Activated naive CD4-positive, alpha-beta T cell treated with anti-CD3 and anti-CD28 coated beads, Interleukin-2, amount 50 U/mL, for 24 hours (primary cell): ENCODE data around the gene HOXA1.

Experiments
- H3K27ac Mint-ChIP-seq: one replicate; pipeline ENCODE4 v1.8.0; 2021; ENCODE audit warnings: mild to moderate bottlenecking, mixed read lengths
- H3K27me3 Mint-ChIP-seq: one replicate; pipeline ENCODE4 v1.8.0; 2021; ENCODE audit warnings: mixed read lengths
- H3K36me3 Mint-ChIP-seq: one replicate; pipeline ENCODE4 v1.8.0; 2021; ENCODE audit warnings: mixed read lengths
- H3K4me1 Mint-ChIP-seq: one replicate; pipeline ENCODE4 v1.8.0; 2021; ENCODE audit warnings: mixed read lengths
- H3K4me3 Mint-ChIP-seq: one replicate; pipeline ENCODE4 v1.8.0; 2021; ENCODE audit warnings: mild to moderate bottlenecking, mixed read lengths
- H3K9me3 Mint-ChIP-seq: one replicate; pipeline ENCODE4 v1.8.0; 2021; ENCODE audit warnings: mixed read lengths

HOXA1 gene

GRCh38 chr7:27137640-27138315 lies 42.0 kb upstream of the HOXA1 start:
- Mint-ChIP-seq H3K36me3 (no peaks in the 10 kb centered on the region), H3K27ac (no peak overlapping the region), H3K4me1 (peaks cover 11% of the 10 kb centered on the region), H3K9me3 (no peaks in the 10 kb centered on the region), H3K27me3 (peaks cover 46% of the 10 kb centered on the region), H3K4me3 (no peak overlapping the region)

GRCh38 chr7:27134392-27134791 lies 38.6 kb upstream of the HOXA1 start:
- Mint-ChIP-seq H3K27me3 (peaks cover 36% of the 10 kb centered on the region), H3K27ac (no peak overlapping the region), H3K4me1 (peaks cover 11% of the 10 kb centered on the region), H3K36me3 (no peaks in the 10 kb centered on the region), H3K9me3 (no peaks in the 10 kb centered on the region), H3K4me3 (no peak overlapping the region)

DNA sequence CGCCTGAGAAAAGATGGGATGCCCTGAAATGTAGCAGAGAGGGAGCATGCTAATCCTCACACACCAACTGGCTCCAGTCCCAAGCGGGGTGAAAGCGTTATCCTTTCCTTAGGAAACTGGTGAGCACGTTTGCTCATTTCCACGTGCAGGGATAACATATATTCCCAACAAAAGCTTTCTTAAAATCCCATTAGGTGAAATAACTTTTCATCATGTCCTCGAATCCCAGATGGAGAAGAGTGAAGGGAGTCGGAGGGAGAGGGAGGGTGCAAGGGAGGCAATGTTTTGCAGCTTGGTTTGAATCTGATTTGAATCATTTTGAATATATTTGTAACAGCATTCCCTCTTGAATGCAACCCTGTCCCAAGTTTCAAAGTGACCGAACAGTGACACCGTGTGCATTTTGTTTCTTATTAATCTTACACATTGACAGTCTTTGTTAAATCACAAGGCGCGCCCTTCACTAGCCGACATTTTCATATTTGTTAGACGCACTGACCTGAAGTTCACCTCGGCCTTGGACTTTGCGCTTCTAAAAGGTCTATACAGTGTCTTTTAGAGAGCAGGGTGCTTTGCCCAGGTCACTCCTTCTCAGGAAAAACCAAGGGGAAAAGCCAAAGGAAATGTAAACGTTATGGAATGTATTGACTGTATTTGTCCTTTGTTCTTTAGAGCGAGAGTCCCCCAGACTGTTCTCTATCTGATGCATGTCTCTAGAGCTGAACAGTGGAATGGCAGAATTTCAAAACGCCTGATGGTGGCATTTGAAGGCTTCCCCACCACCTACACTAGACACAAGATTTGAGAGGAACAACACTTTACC lies 37.8 kb upstream of the HOXA1 start:
- no peaks in the 10 kb centered on the region for H3K36me3 Mint-ChIP-seq
- no peaks in the 10 kb centered on the region for H3K9me3 Mint-ChIP-seq
- H3K27me3 Mint-ChIP-seq = peaks cover 36% of the 10 kb centered on the region
- H3K27ac Mint-ChIP-seq = no peak overlapping the region
- no peak overlapping the region for H3K4me3 Mint-ChIP-seq
- H3K4me1 Mint-ChIP-seq = peaks cover 11% of the 10 kb centered on the region

DNA sequence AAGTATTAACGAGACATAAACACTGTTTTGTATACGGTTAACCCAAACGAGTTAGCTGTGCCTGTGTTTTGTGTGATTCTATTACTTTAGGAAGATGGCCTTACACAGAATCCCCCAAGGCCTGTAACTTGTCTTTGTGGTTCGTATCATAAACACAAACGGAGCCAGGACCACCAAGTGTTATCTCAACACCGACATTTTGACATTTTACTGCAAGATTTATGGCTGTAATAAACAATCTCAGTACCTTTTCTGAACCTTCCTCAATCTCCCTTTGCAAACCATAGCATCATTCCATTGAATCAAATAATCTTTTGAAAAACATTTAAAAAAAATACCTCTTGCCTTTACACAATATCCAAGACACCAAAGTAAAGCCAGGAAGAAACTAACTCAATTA lies 37.2 kb upstream of the HOXA1 start:
- H3K4me3 Mint-ChIP-seq = no peak overlapping the region
- peaks cover 32% of the 10 kb centered on the region for H3K27me3 Mint-ChIP-seq
- H3K9me3 Mint-ChIP-seq = no peaks in the 10 kb centered on the region
- H3K27ac Mint-ChIP-seq = no peak overlapping the region
- no peaks in the 10 kb centered on the region for H3K36me3 Mint-ChIP-seq
- peaks cover 11% of the 10 kb centered on the region for H3K4me1 Mint-ChIP-seq

DNA sequence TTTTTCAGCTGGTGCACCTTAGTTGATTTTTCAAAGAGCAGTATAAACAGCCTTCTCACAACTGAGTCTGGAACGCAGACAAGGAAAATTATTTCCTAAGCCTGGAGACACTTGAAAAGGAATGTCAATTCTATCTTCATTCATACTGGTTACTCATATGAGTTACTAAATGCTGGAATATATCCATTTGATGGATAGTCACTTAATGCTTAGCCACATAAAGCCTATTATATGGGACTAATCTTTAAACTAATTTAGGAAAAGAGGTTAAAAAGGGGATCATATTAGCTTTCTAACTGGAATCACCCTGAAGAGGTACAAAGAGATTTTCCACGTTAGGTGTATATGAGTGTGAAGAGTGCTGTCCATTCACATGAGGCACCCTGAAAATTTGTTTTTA lies 36.4 kb upstream of the HOXA1 start:
- Mint-ChIP-seq H3K27ac (no peak overlapping the region), H3K4me3 (peak overlapping the region; percentile 13), H3K4me1 (peaks cover 11% of the 10 kb centered on the region), H3K36me3 (no peaks in the 10 kb centered on the region), H3K27me3 (peaks cover 31% of the 10 kb centered on the region), H3K9me3 (no peaks in the 10 kb centered on the region)

DNA sequence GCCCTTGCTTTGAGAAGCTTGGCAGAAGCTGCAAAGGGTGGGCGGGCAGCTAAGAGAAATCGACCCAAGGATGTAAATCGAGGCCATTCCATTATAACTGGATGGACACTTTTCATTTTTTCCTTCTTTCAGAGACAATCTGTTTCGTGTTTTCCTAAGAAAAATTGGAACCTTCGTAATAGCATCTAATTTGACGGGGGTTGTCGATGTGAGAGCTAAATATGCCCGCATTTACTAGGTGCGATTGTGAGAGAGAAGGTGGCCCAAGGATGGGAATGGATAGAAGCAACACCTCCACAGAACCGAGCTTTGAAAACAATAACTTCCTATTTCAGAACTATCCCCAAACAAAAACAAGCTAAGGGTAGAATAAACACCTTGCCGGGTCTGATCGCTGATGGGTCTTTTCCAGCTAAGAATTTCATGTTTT lies 35.6 kb upstream of the HOXA1 start:
- no peak overlapping the region for H3K27ac Mint-ChIP-seq
- peak overlapping the region; percentile 62 for H3K4me3 Mint-ChIP-seq
- no peaks in the 10 kb centered on the region for H3K36me3 Mint-ChIP-seq
- peaks cover 11% of the 10 kb centered on the region for H3K4me1 Mint-ChIP-seq
- H3K27me3 Mint-ChIP-seq = peaks cover 28% of the 10 kb centered on the region
- H3K9me3 Mint-ChIP-seq = no peaks in the 10 kb centered on the region

DNA sequence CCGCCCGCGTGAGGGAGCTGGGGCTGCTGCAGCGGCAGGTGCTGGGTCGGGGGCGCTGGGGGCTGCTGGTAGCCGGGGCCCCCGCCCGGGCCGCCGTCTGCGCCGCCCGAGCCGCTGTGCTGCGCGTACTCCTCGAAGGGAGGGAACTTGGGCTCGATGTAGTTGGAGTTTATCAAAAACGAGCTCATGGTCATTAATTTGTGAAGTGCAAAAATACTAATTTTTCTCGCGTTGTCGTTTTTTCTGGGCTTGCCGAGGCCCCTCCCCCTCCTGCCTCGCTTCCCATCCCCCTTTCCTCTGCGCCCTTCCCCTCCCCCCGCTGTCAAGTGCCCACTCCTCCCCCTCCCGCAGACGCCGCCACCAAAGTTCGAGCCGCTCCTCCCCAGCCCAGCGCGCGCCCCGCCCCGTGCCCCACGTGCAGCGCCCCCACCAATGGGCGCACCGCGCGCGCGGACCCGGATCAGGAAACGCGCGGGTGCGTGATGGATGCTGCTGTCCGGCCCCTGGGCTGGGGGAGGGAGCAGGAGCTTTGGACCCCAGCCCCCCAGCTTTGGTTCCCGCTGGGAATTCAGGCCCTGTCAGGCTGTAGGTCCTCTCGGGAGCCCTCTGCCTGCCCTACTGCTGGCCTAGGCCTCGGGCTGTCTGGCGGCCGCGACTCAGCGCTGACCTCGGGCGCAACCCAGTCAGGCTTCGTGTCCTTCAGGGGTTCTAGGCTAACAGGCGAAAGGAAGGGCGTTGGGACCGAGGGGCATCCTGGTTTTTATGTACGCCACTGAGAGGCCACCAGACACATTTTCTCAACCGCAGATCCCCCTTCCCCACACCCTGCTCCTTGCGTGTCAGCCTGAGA lies 35.0 kb upstream of the HOXA1 start, which contains the start of gene HOXA4:
Gene HOXA4, minus strand, starts transcription at position 218 of the 850 bp plus-strand sequence. Its CDS starts 24 bp downstream, at position 194.
- Mint-ChIP-seq H3K9me3 (no peaks in the 10 kb centered on the region), H3K27ac (no peak within 1 kb of the TSS), H3K27me3 (peaks cover 27% of the 10 kb centered on the region), H3K4me3 (peak within 1 kb of the TSS; percentile 62), H3K4me1 (peaks cover 11% of the 10 kb centered on the region), H3K36me3 (no peaks in the 10 kb centered on the region)

GRCh38 chr7:27129729-27130539 lies 34.1 kb upstream of the HOXA1 start:
- Mint-ChIP-seq H3K9me3 (no peaks in the 10 kb centered on the region), H3K36me3 (no peaks in the 10 kb centered on the region), H3K27me3 (peaks cover 24% of the 10 kb centered on the region), H3K4me3 (peak overlapping the region; percentile 11), H3K4me1 (peaks cover 11% of the 10 kb centered on the region), H3K27ac (no peak overlapping the region)

DNA sequence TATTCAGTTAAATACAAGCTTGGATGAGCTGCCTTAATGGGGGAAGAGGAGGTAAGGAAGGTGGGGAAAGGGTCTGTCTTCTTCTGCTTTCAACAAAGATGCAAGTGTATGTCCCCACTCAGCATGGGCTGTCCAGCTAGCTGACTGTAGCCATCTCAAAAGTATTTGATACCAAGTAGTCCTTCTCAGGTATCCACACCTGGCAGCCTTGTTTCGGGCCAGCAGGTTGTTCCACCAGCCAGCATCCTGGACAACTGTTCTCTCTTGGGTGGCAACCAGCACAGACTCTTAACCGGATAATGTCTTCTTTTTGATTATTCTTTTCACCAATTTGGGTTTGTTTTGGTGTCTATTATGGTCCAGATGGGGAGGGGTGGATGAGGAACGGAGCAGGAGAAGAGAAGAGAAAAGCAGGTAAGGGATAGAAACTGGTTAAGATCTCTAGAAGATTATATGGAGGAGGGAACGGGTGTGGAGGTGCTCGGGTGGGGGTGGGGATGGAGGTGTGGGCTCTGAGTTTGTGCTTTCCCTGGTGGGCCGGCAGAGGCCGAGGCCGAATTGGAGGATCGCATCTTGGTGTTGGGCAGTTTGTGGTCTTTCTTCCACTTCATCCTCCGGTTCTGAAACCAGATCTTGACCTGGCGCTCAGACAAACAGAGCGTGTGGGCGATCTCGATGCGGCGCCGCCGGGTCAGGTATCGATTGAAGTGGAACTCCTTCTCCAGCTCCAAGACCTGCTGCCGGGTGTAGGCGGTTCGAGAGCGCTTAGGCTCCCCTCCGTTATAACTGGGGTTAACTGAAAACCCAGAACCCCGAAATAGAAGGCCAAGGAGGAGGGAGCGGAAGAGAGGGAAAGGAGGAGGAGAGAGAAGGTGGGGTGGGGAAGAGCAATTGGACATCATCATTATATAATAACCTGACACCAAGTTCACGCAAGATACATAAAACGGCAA lies 33.3 kb upstream of the HOXA1 start:
- no peaks in the 10 kb centered on the region for H3K36me3 Mint-ChIP-seq
- H3K27ac Mint-ChIP-seq = no peak overlapping the region
- H3K4me1 Mint-ChIP-seq = peaks cover 3% of the 10 kb centered on the region
- peak overlapping the region; percentile 59 for H3K4me3 Mint-ChIP-seq
- no peaks in the 10 kb centered on the region for H3K9me3 Mint-ChIP-seq
- peaks cover 23% of the 10 kb centered on the region for H3K27me3 Mint-ChIP-seq

- H3K9me3 Mint-ChIP-seq = no peaks in the 10 kb centered on the region
- peaks cover 17% of the 10 kb centered on the region for H3K27me3 Mint-ChIP-seq
- H3K36me3 Mint-ChIP-seq = no peaks in the 10 kb centered on the region
- H3K27ac Mint-ChIP-seq = no peak overlapping the region
- no peaks in the 10 kb centered on the region for H3K4me1 Mint-ChIP-seq
- no peak overlapping the region for H3K4me3 Mint-ChIP-seq
Observed at GRCh38 chr7:27128034-27128433, 32.2 kb upstream of the HOXA1 start.

- peaks cover 17% of the 10 kb centered on the region for H3K27me3 Mint-ChIP-seq
Observed at GRCh38 chr7:27126596-27127327, 31.0 kb upstream of the HOXA1 start.

DNA sequence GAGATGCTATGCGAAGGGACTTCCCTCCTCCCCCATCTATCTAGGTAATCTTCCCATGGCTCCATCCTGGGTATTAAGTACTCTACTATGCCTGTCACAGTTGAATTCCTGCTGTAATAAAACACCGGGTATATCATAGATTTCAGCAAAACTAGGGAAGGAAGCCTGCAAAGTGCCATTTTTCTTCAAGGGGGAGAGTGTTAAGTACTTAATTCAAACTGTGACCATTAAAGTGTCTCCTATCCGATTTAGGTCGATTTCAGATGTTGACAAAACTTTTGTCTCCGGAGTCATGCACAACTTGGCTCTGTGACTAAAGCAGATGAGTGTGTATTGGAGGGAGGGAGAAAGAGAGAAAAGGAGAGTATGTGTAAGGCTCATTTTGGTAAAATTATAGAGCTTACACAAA lies 30.2 kb upstream of the HOXA1 start:
- H3K4me3 Mint-ChIP-seq = no peak overlapping the region
- no peaks in the 10 kb centered on the region for H3K36me3 Mint-ChIP-seq
- peaks cover 17% of the 10 kb centered on the region for H3K27me3 Mint-ChIP-seq
- no peak overlapping the region for H3K27ac Mint-ChIP-seq
- H3K4me1 Mint-ChIP-seq = no peaks in the 10 kb centered on the region
- no peaks in the 10 kb centered on the region for H3K9me3 Mint-ChIP-seq

More at GRCh38 chr7:27126596-27127327, 31.0 kb upstream of the HOXA1 start:
- H3K4me1 Mint-ChIP-seq = no peaks in the 10 kb centered on the region
- H3K4me3 Mint-ChIP-seq = no peak overlapping the region
- no peak overlapping the region for H3K27ac Mint-ChIP-seq
- no peaks in the 10 kb centered on the region for H3K36me3 Mint-ChIP-seq
- no peaks in the 10 kb centered on the region for H3K9me3 Mint-ChIP-seq

DNA sequence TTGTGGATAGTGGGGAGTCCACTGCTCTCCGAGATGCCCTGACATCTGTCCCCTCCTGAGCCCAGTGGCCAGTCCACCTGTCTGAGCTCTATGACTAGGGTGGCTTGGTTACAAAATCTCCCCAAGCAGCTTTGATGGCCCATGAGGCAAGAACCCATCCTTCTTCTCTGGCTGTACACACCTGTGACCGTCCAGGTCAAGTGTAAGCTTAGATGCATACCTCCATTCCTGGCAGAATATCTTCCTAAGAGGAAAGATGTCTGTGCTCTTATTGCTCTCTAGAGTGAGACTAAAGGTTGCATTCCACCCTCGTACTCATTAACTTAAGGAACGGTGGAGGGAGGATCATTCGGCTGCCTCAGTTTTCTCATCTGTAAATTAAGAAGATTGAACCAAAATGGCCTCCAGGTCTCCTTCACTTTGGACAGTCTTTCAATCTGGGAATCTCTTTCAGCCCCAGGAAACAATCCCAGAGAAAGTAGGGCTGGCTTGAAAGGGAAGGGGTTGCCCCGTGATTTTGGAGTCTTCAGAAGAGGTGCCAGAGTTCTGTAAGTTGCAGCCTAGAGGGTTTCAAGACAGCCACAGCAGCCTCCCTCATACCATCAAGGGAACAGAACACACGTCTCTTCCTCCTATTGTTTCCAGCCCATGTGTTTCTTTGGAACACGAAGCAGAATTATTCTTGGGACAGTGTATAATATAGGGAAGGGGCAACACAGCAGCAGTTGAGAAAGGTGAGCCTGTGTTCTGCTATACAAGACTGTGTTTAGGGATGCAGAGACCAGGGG lies 29.3 kb upstream of the HOXA1 start:
- H3K36me3 Mint-ChIP-seq = no peaks in the 10 kb centered on the region

More for the DNA sequence above, 29.3 kb upstream of the HOXA1 start:
- no peaks in the 10 kb centered on the region for H3K4me1 Mint-ChIP-seq
- H3K9me3 Mint-ChIP-seq = no peaks in the 10 kb centered on the region
- H3K27me3 Mint-ChIP-seq = peaks cover 17% of the 10 kb centered on the region
- no peak overlapping the region for H3K27ac Mint-ChIP-seq
- H3K4me3 Mint-ChIP-seq = no peak overlapping the region
